GM21786 (cell line): ENCODE data around the gene FBLN1.
"Not testable (repeated sequence)": the region's sequence is repeated elsewhere in the genome, so short reads cannot be mapped to it uniquely, and the experiment has no call there.

Experiments
- ATAC-seq: cut with Tn5 transposase; IDR thresholded peaks from one replicate; pipeline ENCODE4 v1.9.1; 2021; ENCODE audit not compliant: unreplicated experiment

The FBLN1 gene

DNA sequence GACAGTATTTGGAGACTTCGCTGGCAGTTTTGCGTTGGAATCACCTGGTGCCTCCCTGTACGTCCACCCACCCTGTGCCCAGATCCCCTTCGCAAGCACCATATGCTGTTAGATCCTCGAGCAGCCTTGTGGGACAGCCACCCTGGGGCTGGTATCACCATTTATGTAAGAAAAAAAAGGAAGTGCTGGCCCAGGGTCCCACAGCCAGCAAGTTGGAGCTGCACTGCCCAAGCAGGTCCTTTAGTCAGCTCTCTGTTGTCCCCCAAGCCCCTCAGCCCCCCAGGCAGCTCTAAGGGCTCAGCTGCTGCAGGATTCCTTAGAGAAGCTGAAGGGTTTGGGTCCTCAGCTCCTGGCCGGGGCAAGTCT lies 80.3 kb downstream of the FBLN1 start:
- ATAC-seq, result no peak

DNA sequence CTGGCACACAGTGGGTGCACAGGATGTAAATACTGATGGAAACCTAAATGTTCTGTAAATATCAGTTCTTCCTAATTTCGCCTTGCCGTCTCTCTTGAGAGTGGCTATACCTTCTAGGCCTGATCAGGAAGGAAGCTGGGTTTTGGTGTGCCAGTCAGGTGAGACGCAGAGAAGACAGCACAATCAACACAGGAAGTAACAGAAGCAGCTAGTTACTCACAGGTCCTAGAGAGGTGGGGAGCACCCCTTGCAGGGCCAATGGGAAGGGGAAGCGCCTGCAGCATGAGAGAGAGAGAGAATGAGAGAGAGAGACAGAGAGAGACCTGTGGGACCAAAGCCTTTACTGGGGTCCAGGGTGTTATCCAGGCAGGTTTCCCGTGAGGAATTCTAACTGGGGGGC lies 80.8 kb downstream of the FBLN1 start:
- ATAC-seq, result no peak

DNA sequence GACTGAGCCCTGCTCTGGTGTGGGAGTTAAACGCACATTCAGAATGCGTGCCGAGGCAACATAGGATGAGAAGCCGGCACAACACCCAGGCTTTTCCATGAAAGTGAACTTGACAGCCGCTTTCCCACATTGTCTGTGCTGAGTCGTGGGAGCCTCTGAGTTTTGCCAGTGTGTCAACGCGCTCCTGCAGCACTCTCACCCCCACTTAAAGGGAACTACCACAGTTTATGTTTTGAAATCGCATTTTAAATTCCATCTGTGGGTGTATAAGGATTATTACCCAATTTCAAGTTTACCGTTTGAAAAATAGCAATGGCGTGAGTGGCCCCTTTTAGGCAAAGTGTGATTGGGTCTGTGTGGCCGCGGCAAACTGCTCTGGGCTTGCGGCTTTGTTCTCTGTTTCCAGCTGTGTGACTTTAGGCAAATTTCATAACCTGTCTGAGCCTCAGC lies 81.5 kb downstream of the FBLN1 start:
- no peak for ATAC-seq

DNA sequence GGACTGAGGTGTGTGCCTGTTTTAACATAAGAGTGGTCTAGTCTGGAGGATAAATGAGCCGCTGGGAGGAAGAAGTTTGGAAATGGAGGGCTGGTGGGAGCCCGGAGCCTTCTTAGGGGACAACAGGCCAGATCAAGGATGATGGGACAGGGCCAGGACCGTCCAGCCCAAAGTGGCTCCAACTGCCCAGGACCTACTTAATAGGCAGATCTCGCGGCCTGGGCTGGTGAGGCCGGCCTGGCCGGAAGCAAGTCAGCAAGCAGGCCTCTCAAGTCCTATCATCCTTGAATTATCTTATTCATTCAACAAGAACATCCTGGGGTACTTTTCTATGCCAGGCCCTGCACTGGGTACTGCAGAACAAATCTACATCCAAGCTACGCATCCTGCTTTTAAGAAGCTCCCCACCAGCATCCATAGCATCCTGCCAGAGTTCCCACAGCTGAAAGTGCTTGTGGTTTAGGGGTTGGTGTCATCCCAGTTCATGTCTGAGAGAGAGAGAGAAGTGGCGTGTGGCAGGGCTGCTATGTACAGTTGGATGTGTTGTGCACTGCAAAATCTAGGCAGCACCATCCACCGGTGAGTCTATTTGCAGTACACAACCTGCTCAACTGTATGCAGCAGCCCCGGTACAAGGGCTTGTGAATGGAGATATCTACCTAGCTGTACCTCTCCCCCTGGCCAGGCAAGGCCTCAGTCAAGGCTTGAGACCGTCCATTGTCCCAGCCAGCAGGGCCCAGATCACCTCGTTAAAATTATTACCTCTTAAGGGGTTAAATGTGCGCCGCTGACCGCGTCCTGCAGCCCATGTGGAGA lies 82.1 kb downstream of the FBLN1 start:
- ATAC-seq, result no peak

DNA sequence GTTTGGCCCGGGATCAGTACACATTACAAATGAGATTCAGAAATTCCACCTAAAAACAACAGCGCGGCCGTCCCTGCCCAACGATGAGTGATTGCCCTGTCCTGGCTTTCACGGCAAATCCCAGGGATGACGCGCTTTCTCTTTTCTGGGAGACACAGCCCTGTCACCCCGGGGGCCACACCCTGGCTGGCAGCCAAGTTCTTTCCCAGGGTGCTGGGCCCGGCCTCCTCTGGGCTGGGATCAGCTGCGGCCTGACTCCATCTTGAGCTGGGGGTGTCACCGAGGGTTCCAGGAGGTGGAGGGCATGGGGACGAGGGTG lies 82.7 kb downstream of the FBLN1 start:
- ATAC-seq, result no peak

DNA sequence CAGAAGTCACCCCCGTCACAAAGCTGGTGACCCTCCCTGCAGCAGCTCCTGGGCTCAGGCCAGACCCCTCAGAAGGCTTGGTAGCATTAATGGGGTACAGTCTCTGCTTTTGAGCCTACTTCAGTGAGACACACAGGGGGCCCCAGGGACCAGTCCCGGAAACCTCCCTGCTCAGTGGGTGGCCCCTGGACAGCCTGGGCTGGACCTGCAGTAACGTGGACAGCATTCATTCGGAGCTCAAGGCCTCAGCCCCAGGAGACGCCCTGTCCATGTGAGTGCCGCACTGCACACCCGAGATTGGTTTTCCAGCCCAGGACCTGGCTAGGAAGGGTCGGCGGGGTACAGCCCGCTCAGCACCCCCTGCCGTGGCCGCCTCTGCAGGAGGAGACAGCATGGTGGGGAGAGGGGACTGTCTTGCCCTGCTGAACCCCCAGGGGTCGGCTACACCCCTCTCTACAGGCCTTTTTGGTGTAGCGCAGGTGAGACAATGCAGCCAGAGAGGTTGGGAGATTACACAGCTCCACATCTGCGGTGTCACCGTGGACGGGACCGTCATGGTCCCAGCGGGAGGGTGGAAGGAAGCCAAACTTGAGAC lies 83.4 kb downstream of the FBLN1 start:
- no peak for ATAC-seq

DNA sequence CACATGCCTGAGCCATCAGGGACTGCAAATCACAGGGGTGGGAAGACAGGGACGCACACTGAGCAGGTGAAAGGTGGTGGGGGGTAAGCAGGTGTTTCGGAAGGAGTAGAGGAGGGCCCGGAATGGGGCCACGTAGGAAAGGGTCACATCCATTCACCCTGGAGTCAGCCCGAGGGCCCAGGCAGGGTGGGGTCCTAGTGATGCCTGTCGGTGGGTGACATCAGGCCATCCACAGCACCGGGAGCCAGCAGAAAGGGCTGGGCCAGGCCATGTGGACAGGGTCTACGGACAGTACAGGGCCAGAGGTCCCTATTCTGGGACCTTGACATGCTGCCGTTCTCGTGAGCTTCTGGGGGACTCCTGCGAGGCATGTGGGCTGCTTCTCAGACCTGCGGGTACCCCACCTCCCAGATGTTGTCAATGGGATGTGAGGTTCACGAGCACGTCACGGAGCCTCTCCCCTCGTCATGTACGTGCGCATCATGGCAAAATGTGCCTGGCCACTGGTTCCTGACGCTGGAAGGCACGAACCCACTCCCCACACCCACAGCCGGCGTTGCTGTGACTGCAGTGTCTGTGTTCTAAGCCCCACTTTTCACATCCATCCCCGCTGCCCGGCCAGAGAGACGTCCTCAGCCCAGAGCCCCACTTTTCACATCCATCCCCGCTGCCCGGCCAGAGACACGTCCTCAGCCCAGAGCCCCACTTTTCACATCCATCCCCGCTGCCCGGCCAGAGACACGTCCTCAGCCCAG lies 84.1 kb downstream of the FBLN1 start:
- ATAC-seq, result no peak

DNA sequence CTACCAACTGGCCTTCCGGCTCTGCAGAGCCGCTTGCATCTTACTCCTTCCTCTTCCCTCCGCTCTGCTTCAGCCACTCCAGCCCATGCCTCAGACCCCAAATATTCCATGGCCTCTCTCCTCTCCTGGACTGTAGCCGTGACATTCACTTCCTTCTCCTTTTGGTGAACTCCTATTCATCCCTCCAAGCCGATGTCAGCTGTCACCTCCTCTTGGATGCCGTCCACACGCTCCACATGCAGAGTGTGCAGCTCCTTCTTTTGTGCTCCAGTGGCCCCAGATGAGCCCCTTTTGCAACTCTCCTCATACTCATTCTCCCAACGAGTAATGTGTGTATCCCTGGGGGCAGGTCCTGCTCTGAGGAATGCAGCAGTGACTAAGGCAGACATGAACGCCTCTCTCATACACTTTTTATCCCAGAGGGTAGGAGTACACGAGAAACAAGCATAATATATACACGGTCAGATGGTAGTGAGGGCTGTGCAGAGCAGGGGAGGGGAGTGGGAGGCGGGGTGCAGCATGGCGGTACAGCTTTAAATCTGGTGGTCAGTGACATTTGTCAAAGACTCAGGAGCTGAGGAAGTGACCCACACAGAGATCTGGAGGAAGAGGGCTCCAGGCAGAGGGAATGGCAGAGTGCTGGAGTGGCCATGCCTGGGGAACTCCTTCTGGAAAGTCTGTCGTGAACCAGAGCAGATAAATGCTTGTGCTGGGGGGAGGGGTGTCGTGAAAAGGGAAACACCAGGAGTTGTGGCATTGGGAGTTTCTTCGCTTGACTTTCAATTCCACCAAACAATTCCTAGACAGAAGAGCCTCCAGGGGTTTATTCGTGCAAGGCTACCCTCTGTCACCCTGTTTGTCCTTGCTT lies 85.2 kb downstream of the FBLN1 start:
- no peak for ATAC-seq

DNA sequence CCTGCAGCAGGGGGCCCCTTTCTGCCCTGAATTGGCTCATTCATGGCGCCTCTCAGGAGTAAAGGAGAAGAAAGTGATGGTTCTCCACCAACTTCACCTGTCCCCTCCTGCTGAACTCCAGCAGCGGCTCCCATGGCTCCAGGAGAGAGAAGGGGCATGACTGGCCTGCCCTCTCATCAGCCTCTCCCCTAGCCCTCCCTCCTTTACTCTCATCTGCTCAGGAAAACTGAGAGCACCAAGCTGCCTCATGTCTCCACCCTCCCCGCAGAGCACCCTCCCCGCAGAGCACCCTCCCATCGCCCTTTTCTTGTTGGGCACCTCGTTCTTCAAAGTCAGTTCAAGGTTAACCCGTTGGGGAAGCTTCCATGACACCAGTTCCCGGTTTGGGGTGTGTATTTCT lies 86.9 kb downstream of the FBLN1 start:
- no peak for ATAC-seq

DNA sequence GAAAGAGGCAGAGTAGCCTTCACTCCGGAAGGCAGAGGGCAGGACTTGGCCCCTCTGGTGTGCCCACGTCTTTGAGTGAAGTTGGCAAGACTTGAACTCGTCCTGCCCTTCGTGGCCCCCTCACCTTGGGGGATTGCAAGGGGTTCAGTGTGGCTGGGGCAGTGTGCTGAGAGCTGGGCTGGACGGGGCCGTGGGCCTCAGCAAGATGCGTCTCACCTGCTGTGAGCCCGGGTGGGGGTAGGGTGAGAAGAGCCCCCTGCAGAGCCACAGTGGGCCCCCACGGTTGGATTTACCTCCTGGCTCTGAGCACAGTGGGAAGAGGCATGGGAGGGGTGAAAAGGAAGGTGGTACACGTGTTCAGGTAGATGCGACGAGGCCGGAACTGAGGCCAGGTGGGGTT lies 87.6 kb downstream of the FBLN1 start:
- ATAC-seq, result no peak

DNA sequence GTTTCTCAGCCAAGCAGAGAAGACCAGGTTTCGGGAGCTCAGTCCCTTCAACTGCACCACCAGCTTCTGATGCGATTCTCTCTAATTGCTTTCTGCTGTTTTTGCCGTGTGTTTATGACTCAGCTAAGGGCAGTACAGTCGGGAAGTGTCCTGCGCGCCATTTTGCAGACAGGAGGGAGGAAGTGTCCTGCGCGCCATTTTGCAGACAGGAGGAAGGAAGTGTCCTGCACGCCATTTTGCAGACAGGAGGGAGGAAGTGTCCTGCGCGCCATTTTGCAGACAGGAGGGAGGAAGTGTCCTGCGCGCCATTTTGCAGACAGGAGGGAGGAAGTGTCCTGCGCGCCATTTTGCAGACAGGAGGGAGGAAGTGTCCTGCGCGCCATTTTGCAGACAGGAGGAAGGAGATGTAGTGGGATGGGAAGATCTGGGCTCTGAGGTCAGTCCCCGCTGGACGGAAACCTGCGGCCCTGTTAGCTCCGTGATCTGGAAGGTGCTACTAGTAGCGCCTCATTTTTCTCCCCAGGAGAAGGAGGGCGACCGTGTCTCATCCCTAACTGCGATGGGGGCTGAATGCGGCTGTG lies 89.0 kb downstream of the FBLN1 start:
- not testable (repeated sequence) for ATAC-seq

DNA sequence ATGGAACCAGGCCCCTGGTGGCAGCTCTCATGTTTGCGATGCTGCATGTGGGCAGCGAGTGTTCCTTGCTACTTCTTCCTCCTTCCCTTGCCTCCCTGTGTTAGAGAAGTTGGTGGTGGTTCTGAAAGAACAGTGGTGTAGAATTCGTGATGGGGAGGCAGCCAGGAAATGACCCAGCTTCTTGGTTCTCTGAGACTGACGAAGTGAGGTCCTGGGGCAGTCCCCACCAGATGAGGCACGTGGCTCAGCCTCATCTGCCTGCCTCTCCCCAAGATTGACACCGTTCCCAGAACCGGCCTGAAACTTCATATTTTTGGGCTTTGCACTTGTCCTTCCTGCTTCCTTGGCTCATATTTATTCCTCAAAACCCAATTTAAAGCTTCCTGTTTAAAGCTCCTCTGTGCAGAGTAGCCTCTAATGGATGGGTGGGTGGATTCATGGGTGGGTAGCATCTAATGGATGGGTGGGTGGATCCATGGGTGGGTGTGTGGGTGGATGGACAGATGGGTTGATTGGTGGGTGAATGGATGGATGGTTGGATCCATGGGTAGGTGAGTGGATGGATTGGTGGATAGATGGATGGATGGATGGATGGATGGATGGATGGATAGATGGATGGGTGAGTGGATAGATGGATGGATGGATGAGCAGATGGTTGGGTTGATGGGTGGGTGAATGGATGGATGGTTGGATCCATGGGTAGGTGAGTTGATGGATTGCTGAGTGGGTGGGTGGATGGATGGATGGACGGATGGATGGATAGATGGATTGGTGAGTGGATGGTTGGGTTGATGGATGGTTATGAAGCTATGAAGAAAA lies 91.6 kb downstream of the FBLN1 start:
- ATAC-seq, result no peak

DNA sequence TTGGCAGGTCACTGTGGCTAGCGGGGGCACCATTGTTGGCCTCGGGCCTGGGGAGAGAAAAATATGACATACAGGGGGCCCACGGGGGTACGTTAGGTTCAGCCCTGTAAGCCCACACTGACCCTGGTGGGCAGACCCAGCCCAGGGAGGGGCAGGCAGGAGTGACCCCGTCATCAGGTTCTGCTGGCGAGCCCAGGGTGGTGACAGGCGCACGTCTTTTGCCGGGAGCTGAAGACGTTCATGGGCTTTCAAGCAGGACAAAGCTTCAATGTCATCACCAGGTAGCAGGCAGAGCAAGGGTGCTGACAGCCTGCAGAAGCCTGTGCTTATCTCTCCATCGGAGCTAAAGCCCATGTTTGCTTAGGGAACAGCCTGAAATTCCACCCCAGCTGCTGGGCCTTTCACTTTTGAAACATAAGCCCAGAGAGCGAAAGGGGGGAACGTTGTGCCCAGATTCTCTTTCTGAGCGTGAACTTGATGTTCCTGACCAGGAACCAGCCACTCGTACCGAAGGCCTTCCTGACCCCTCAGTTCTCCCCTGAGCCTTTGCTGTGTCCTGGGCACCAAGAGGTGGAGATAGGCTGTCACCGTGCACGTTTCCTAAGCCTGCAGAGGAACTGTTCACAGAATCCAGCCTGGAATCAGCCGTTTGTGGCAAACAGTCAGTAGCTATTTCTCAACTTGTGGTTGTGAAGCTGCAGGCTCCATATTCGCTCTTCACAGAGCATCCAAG lies 94.9 kb downstream of the FBLN1 start:
- no peak for ATAC-seq

DNA sequence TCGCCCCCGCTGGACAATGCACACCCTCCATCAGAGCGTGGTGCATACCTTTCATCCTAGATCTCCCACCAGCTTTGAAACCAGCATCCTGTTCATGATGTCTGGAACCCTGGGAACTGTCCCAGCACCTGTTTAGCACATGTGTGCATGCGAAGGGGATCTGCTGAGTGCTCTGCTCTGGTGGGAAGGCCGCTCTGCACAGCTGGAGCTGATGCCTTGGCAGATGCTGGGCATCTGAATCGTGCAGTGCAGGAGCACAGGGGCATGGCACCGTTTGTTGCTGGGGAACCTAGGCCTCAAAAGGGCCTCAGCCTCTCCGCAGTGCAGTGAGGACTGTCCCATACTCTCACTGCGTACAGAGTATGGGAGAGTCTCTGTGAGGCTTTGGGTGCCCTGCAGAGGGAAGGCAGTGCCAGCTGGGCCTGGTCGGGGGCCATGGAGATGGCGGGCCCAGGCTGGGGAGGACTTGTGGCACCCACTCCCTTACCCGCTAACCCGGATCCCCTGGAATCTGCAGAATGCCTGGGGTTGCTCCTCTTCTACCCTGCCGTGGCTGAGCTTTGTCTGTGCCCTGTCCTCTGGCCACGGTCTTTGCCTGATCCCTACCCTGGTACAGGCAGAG lies 96.0 kb downstream of the FBLN1 start:
- no peak for ATAC-seq

DNA sequence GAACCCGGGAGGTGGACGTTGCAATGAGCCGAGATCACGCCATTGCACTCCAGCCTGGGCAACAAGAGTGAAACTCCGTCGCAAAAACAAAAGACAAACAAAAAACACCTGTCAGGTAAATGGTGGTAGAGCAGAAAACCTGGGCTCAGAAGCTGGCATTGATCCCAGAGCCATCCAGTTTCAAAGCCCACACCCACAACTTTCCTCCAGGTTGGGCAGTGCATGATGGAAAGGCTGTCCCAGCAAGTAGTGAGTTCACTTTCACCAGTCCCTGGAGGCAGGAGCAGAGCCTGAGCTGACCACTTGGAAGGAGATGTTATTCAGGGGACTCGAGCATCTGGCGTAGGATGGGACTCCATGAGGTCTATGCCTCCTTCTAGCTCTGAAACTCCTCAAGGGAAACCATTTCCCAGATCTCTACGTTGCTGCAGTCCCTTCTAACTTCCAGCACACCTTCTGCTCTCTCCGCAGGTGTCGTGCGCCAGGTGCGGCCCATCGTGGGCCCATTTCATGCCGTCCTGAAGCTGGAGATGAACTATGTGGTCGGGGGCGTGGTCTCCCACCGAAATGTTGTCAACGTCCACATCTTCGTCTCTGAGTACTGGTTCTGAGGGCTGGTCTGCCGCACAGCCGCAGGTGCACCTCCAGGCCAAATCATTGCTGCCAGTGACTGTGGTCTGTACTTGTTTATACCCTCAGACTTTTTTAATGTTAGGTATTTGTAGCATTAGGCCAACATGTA lies 97.3 kb downstream of the FBLN1 start:
- ATAC-seq, result no peak

DNA sequence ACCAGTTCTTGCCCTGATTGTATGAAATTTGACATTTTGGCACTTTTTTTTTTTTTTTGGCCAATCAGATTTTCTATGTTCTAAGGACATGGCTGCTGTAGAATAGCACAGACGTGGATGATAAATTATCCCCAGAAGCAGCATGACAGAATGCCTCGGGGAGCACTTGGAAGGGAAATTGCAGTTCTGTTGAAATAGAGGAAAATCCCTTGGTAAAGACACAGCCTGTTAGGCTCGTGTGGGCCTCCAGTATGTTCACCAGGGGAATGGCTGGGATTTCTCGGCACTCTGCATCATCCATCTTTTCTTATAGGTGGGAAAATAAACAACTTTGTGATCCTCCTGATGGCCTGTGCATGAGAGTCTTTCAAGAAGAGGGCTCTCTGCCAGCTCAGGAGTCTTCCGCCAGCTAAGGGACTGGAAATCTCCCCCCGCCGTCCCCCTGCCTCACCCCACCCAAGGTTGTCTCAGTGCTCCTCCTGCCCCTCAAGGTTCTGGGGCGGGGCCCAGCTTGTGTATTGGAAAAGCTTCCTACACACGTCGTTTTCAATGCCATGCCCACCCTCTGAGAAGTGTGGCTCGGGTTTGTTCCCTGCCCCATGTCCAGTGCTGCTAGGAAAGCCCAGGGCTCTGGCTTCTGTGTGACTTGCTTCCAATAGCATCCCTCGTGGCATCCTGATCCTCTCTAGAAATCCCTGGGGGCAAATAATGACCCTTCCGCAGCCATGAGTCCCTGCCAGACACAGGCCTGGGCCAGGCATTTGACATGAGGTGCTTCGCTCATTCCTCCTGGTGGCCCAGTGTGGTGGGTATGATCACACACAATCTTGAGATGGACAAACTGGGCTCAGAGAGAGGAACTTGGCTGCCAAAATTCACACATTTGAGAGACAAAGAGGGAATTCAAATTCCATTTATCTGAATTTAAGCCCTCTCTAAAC lies 98.4 kb downstream of the FBLN1 start:
- no peak for ATAC-seq
